CD8-positive, alpha-beta memory T cell (primary cell): Measurements from ENCODE around the gene DENND2D. TPM values are rescaled to one million over a fixed set of nuclear protein-coding genes. Genes with fewer than 3 reads are reported as not detected.
"Not testable (repeated sequence)": the region's sequence is repeated elsewhere in the genome, so short reads cannot be mapped to it uniquely, and the experiment has no call there.

Experiments
- CTCF ChIA-PET: fragments of 350-600 bp; sonication (Branson Sonifier 250); formaldehyde crosslinking; loops from one replicate; lab custom pipeline; 2021; ENCODE audit warnings: antibody characterized with exemption; lab: Charles Lee
- POLR2A ChIA-PET: fragments of 350-600 bp; sonication (Branson Sonifier 250); formaldehyde crosslinking; loops from one replicate; lab custom pipeline; 2021; ENCODE audit warnings: antibody characterized with exemption; lab: Charles Lee
- DNase-seq, 5 donors: peaks; one replicate each; pipeline versions ENCODE4 v3.0.0 to v3.0.0-alpha.2; 2020 to 2022; ENCODE audit warnings: mixed read lengths in 1 of 5
- H3K27ac ChIP-seq: one replicate; pipeline ENCODE4 v1.7.0; 2013; ENCODE audit warnings: low read depth, mild to moderate bottlenecking, low read length, moderate library complexity
- H3K27me3 ChIP-seq: 2 replicates; pipeline ENCODE4 v1.7.0; 2013; ENCODE audit warnings: low read length, mild to moderate bottlenecking; ENCODE audit not compliant: insufficient read depth, poor library complexity, severe bottlenecking
- H3K36me3 ChIP-seq: 2 replicates; pipeline ENCODE4 v1.7.0; 2013; ENCODE audit warnings: mild to moderate bottlenecking, low read length, moderate library complexity; ENCODE audit not compliant: insufficient read depth
- H3K4me1 ChIP-seq: 2 replicates; pipeline ENCODE4 v1.7.0; 2013; ENCODE audit warnings: mild to moderate bottlenecking, low read length, moderate library complexity; ENCODE audit not compliant: insufficient read depth
- H3K4me3 ChIP-seq: 2 replicates; pipeline ENCODE4 v1.7.0; 2013; ENCODE audit warnings: mild to moderate bottlenecking, low read length
- H3K9me3 ChIP-seq: 2 replicates; pipeline ENCODE4 v1.7.0; 2013; ENCODE audit warnings: mild to moderate bottlenecking, low read length
- H3K27ac Mint-ChIP-seq, 8 donors: one replicate each; pipeline ENCODE4 v1.8.0; 2020 to 2021; ENCODE audit warnings: mixed read lengths in 8 of 8, mild to moderate bottlenecking in 6 of 8, inconsistent platforms in 3 of 8, moderate library complexity in 3 of 8
- H3K27me3 Mint-ChIP-seq, 2 donors: one replicate each; pipeline ENCODE4 v1.8.0; 2020 to 2021; ENCODE audit warnings: mixed read lengths in 2 of 2, mild to moderate bottlenecking in 1 of 2, moderate library complexity in 1 of 2
- H3K36me3 Mint-ChIP-seq, 3 donors: one replicate each; pipeline ENCODE4 v1.8.0; 2020 to 2021; ENCODE audit warnings: mixed read lengths in 3 of 3, inconsistent platforms in 1 of 3, mild to moderate bottlenecking in 1 of 3
- H3K4me1 Mint-ChIP-seq, 3 donors: one replicate each; pipeline ENCODE4 v1.8.0; 2020 to 2021; ENCODE audit warnings: mixed read lengths in 3 of 3, inconsistent platforms in 1 of 3, mild to moderate bottlenecking in 1 of 3
- H3K4me3 Mint-ChIP-seq, 7 donors: one replicate each; pipeline ENCODE4 v1.8.0; 2020 to 2021; ENCODE audit warnings: mixed read lengths in 7 of 7, mild to moderate bottlenecking in 6 of 7, moderate library complexity in 4 of 7, inconsistent platforms in 2 of 7
- H3K9me3 Mint-ChIP-seq, 5 donors: one replicate each; pipeline ENCODE4 v1.8.0; 2020 to 2022; ENCODE audit warnings: mixed read lengths in 5 of 5, mild to moderate bottlenecking in 3 of 5, moderate library complexity in 2 of 5, inconsistent platforms in 1 of 5
- polyA plus RNA-seq: library from polyadenylated mRNA; unstranded; fragments of 300-500 nt; fragmentation: Illumina TruSeq; gene quantifications from one replicate; pipeline ENCODE4 v1.2.3, GENCODE V29; 2021
- total RNA-seq, 2 experiments: library from RNA; stranded (reverse); gene quantifications; one replicate each; pipeline ENCODE4 v1.2.3, GENCODE V29; 2021

Gene DENND2D
- total and polyA plus RNA-seq, 3 experiments from 2014 or later, result 185 to 258 (median 196) TPM

- Mint-ChIP-seq H3K27me3 (peaks cover 0 to 4% of the 10 kb centered on the region in 2 donors), H3K4me1 (peaks cover 92 to 99% (median 96%) of the 10 kb centered on the region in 3 donors), H3K4me3 (peak overlapping the region; percentile 52 to 79 (median 65)), H3K9me3 (peaks cover 0 to 10% (median 2%) of the 10 kb centered on the region in 5 donors), H3K36me3 (peaks cover 3 to 4% (median 4%) of the 10 kb centered on the region in 3 donors), H3K27ac (peak overlapping the region; percentile 86 to 99 (median 97))
- Histone ChIP-seq H3K36me3 (no peaks in the 10 kb centered on the region), H3K4me3 (peak overlapping the region; percentile 35), H3K27ac (no peak overlapping the region), H3K27me3 (no peaks in the 10 kb centered on the region), H3K9me3 (no peaks in the 10 kb centered on the region), H3K4me1 (peaks cover 95% of the 10 kb centered on the region)
- CTCF ChIA-PET, result interaction anchor here (0.9 to 10.7 kb wide), 8 partner anchors 13 to 180 kb away, joined by 3 to 252 read pairs (median 4); partner anchors contain the start of gene DENND2D
- POLR2A ChIA-PET, result interaction anchor here (0.6 to 11.1 kb wide), 3 partner anchors 20 to 101 kb away, joined by 3 to 259 read pairs (median 5); partner anchors contain the start of gene DENND2D
- no peak for DNase-seq
These were observed 19.9 kb upstream of the DENND2D start for GRCh38 chr1:111220302-111220890.

GRCh38 chr1:111219557-111220286 lies 19.3 kb upstream of the DENND2D start:
- Mint-ChIP-seq H3K27me3 (peaks cover 0 to 4% of the 10 kb centered on the region in 2 donors), H3K4me1 (peaks cover 92 to 99% (median 96%) of the 10 kb centered on the region in 3 donors), H3K4me3 (peak overlapping the region; percentile 52 to 87 (median 65)), H3K27ac (peak overlapping the region; percentile 86 to 99 (median 97)), H3K9me3 (peaks cover 0 to 11% (median 2%) of the 10 kb centered on the region in 5 donors), H3K36me3 (peaks cover 3 to 4% (median 4%) of the 10 kb centered on the region in 3 donors)
- no peak for DNase-seq
- ChIA-PET CTCF (interaction anchor here (0.9 to 10.7 kb wide), 4 partner anchors 12 to 114 kb away, joined by 3 to 252 read pairs (median 5); partner anchors contain the start of gene DENND2D), POLR2A (interaction anchor here (0.8 to 11.1 kb wide), 3 partner anchors 20 to 28 kb away, joined by 3 to 259 read pairs (median 4); partner anchors contain the start of gene DENND2D)
- Histone ChIP-seq H3K36me3 (no peaks in the 10 kb centered on the region), H3K9me3 (no peaks in the 10 kb centered on the region), H3K4me1 (peaks cover 95% of the 10 kb centered on the region), H3K27ac (no peak overlapping the region), H3K4me3 (peak overlapping the region; percentile 35), H3K27me3 (no peaks in the 10 kb centered on the region)

- peak overlapping the region; percentile 35 for H3K4me3 ChIP-seq
- Mint-ChIP-seq H3K4me1 (peaks cover 96 to 99% (median 98%) of the 10 kb centered on the region in 3 donors), H3K4me3 (peak overlapping the region; percentile 55 to 87 (median 65))
These were observed 18.5 kb upstream of the DENND2D start for GRCh38 chr1:111218701-111219556.

GRCh38 chr1:111217183-111217910 lies 16.9 kb upstream of the DENND2D start:
- H3K9me3 Mint-ChIP-seq, result peaks cover 0 to 25% (median 2%) of the 10 kb centered on the region in 5 donors
- H3K36me3 Mint-ChIP-seq, result peaks cover 3 to 6% (median 4%) of the 10 kb centered on the region in 3 donors
- H3K36me3 ChIP-seq, result no peaks in the 10 kb centered on the region
- H3K9me3 ChIP-seq, result no peaks in the 10 kb centered on the region
- H3K4me1 ChIP-seq, result peaks cover 98% of the 10 kb centered on the region
- H3K27ac Mint-ChIP-seq, result peak overlapping the region; percentile 95 to 99 (median 97)
- peak overlapping the region; percentile 20 for H3K4me3 ChIP-seq
- POLR2A ChIA-PET, result interaction anchor here (0.9 to 11.1 kb wide), 4 partner anchors 17 to 78 kb away, joined by 3 to 259 read pairs (median 5); partner anchors contain the start of gene DENND2D
- no peak for DNase-seq
- peaks cover 97 to 100% (median 100%) of the 10 kb centered on the region in 3 donors for H3K4me1 Mint-ChIP-seq
- H3K4me3 Mint-ChIP-seq, result peak overlapping the region; percentile 42 to 89 (median 70)
- H3K27ac ChIP-seq, result no peak overlapping the region
- H3K27me3 ChIP-seq, result no peaks in the 10 kb centered on the region
- peaks cover 0 to 4% of the 10 kb centered on the region in 2 donors for H3K27me3 Mint-ChIP-seq
- CTCF ChIA-PET, result interaction anchor here (1.2 to 10.7 kb wide), 5 partner anchors 17 to 342 kb away, joined by 3 to 252 read pairs (median 3); partner anchors contain the start of gene DENND2D

More at GRCh38 chr1:111218701-111219556, 18.5 kb upstream of the DENND2D start:
- Mint-ChIP-seq H3K36me3 (peaks cover 3 to 4% (median 4%) of the 10 kb centered on the region in 3 donors), H3K9me3 (peaks cover 0 to 19% (median 2%) of the 10 kb centered on the region in 5 donors), H3K27me3 (peaks cover 0 to 4% of the 10 kb centered on the region in 2 donors), H3K27ac (peak overlapping the region; percentile 95 to 99 (median 97))
- Histone ChIP-seq H3K27ac (no peak overlapping the region), H3K4me1 (peaks cover 95% of the 10 kb centered on the region), H3K27me3 (no peaks in the 10 kb centered on the region), H3K36me3 (no peaks in the 10 kb centered on the region), H3K9me3 (no peaks in the 10 kb centered on the region)
- DNase-seq, result no peak
- POLR2A ChIA-PET, result interaction anchor here (0.6 to 11.1 kb wide), 8 partner anchors 10 to 80 kb away, joined by 3 to 259 read pairs (median 4); partner anchors contain the start of gene DENND2D
- CTCF ChIA-PET, result interaction anchor here (0.7 to 10.7 kb wide), 6 partner anchors 11 to 181 kb away, joined by 3 to 252 read pairs (median 4); partner anchors contain the start of gene DENND2D

GRCh38 chr1:111216751-111217150 lies 16.3 kb upstream of the DENND2D start:
- H3K4me1 Mint-ChIP-seq, result peaks cover 91 to 100% (median 100%) of the 10 kb centered on the region in 3 donors
- H3K36me3 Mint-ChIP-seq, result peaks cover 3 to 6% (median 4%) of the 10 kb centered on the region in 3 donors
- peaks cover 0 to 4% of the 10 kb centered on the region in 2 donors for H3K27me3 Mint-ChIP-seq
- peak overlapping the region; percentile 95 to 99 (median 97) for H3K27ac Mint-ChIP-seq
- Histone ChIP-seq H3K36me3 (no peaks in the 10 kb centered on the region), H3K27me3 (no peaks in the 10 kb centered on the region), H3K4me1 (peaks cover 92% of the 10 kb centered on the region), H3K4me3 (peak overlapping the region; percentile 26), H3K27ac (peak overlapping the region; percentile 34), H3K9me3 (no peaks in the 10 kb centered on the region)
- POLR2A ChIA-PET, result interaction anchor here (0.9 to 11.1 kb wide), 4 partner anchors 12 to 523 kb away, joined by 3 to 259 read pairs (median 8); partner anchors contain the start of genes DENND2D and INKA2
- CTCF ChIA-PET, result interaction anchor here (1.2 to 10.7 kb wide), 4 partner anchors 17 to 341 kb away, joined by 3 to 252 read pairs (median 4); partner anchors contain the start of gene DENND2D
- H3K9me3 Mint-ChIP-seq, result peaks cover 0 to 25% (median 2%) of the 10 kb centered on the region in 5 donors
- no peak for DNase-seq
- peak overlapping the region; percentile 42 to 89 (median 70) for H3K4me3 Mint-ChIP-seq

- peak overlapping the region; percentile 63 to 77 (median 70) for H3K4me3 Mint-ChIP-seq
- ChIA-PET CTCF (interaction anchor here (1.2 to 10.7 kb wide), 8 partner anchors 8 to 340 kb away, joined by 3 to 252 read pairs (median 5); partner anchors contain the start of gene DENND2D), POLR2A (interaction anchor here (0.6 to 11.1 kb wide), 15 partner anchors 8 to 539 kb away, joined by 3 to 259 read pairs (median 4); partner anchors contain the start of genes CEPT1, CHI3L2, DENND2D and DRAM2)
- peaks cover 0 to 25% (median 2%) of the 10 kb centered on the region in 5 donors for H3K9me3 Mint-ChIP-seq
- not testable (repeated sequence) for H3K36me3 Mint-ChIP-seq, H3K27me3 Mint-ChIP-seq, DNase-seq, H3K9me3 ChIP-seq, H3K27me3 ChIP-seq, H3K36me3 ChIP-seq
- H3K27ac ChIP-seq, result peak overlapping the region; percentile 34
- peaks cover 78% of the 10 kb centered on the region for H3K4me1 ChIP-seq
- H3K4me3 ChIP-seq, result peak overlapping the region; percentile 46
- peaks cover 77 to 90% (median 88%) of the 10 kb centered on the region in 3 donors for H3K4me1 Mint-ChIP-seq
- H3K27ac Mint-ChIP-seq, result peak overlapping the region; percentile 95 to 99 (median 97)
These were observed 14.8 kb upstream of the DENND2D start for GRCh38 chr1:111215285-111215684.
